GM23338 (cell line): ENCODE data around the gene LRRC42.

Experiments
- EZH2 ChIP-seq: fragments of 200-600 bp; sonication (generic); IDR thresholded peaks from one replicate; pipeline ENCODE4 v1.8.0; 2017; ENCODE audit warnings: antibody characterized with exemption, mild to moderate bottlenecking, low read depth; ENCODE audit not compliant: unreplicated experiment
- EZH2phosphoT487 ChIP-seq: fragments of 200-600 bp; sonication (generic); IDR thresholded peaks from one replicate; pipeline ENCODE4 v1.8.1; 2018; ENCODE audit warnings: antibody characterized with exemption; ENCODE audit not compliant: unreplicated experiment
- POLR2AphosphoS5 ChIP-seq: IDR thresholded peaks from 2 replicates; pipeline ENCODE4 v1.6.1; 2016; ENCODE audit warnings: antibody characterized with exemption, low read depth
- REST ChIP-seq: IDR thresholded peaks from one replicate; pipeline ENCODE4 v1.6.1; 2018; ENCODE audit warnings: antibody characterized with exemption; ENCODE audit not compliant: unreplicated experiment
- TF ChIP-seq, protein P1 (sequence below), 2 experiments: fragments of 200-600 bp in 1 of 2; sonication (generic) in 1 of 2; conservative IDR thresholded peaks; 2 replicates each; pipeline versions ENCODE4 v1.5.1 to v1.6.1; 2016 to 2017; ENCODE audit warnings: antibody characterized with exemption in 2 of 2, low read depth in 2 of 2, mild to moderate bottlenecking in 2 of 2, moderate library complexity in 1 of 2

DNA sequence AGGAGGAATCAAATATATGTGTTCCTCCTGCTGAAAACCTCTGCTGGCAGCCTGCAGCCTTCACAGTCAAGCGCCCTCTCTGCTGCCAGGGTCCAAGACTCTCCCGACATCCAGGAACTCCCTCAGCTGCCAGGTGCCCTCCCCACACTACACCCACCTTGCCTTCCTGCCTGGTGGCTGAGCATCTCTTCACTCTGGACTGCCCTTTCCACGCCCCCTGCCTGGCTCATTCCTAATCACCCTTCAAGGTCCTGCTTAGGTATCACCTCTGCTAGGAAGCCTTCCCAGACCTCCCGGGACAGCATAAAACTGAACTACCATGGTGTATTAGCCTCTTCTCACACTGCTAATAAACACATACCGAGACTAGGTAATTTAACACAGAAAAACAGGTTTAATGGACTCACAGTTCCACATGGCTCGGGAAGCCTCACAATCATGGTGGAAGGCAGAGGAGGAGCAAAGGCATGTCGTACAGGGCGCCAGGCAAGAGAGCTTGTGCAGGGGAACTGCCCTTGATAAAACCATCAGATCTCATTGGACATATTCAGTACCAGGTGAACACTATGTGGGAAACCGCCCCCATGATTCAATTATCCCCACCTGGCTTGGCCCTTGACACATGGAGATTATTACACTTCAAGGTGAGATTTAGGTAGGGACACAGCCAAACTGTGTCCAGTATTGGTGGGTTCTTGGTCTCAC, 56.5 kb downstream of the LRRC42 start:
- no peak for TF ChIP-seq POLR2AphosphoS5
- TF ChIP-seq EZH2, result no peak
- TF ChIP-seq REST, result no peak
- TF ChIP-seq, protein P1, sequence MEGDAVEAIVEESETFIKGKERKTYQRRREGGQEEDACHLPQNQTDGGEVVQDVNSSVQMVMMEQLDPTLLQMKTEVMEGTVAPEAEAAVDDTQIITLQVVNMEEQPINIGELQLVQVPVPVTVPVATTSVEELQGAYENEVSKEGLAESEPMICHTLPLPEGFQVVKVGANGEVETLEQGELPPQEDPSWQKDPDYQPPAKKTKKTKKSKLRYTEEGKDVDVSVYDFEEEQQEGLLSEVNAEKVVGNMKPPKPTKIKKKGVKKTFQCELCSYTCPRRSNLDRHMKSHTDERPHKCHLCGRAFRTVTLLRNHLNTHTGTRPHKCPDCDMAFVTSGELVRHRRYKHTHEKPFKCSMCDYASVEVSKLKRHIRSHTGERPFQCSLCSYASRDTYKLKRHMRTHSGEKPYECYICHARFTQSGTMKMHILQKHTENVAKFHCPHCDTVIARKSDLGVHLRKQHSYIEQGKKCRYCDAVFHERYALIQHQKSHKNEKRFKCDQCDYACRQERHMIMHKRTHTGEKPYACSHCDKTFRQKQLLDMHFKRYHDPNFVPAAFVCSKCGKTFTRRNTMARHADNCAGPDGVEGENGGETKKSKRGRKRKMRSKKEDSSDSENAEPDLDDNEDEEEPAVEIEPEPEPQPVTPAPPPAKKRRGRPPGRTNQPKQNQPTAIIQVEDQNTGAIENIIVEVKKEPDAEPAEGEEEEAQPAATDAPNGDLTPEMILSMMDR (conservative IDR thresholded peaks at IDR 0.05; ENCODE audit: low read depth in 2 of 2), result no peak
- no peak for TF ChIP-seq EZH2phosphoT487
